ENCODE results near the gene NDUFS4.

Gene NDUFS4

DNA sequence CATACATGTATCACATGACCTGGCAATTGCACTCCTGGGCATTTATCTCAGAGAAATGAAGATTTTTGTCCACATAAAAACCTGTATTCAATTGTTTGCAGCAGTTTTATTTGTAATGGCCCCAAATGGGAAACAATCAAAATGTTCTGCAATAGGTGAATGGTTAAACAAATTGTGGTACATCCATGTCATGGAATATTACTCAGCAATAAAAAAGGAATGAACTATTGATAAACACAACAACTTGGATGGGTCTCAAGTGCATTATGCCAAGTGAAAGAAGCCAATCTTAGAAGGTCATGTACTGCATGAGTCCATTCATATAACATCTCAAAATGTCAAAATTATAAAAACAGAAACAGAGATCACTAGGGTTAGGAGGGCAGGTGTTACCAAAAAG, 1.5 kb upstream of the NDUFS4 start:
- no peak for TF ChIP-seq GATA2 (IDR thresholded peaks at IDR 0.05; ENCODE audit: low read depth, low read length)
- no peak for TF ChIP-seq GATA3 (IDR thresholded peaks at IDR 0.05; ENCODE audit: low read depth, low read length)

GRCh38 chr5:53560028-53560427, 411 bp upstream of the NDUFS4 start:
- TF ChIP-seq GATA3 (IDR thresholded peaks at IDR 0.05; ENCODE audit: low read depth, low read length) (no peak), GATA2 (IDR thresholded peaks at IDR 0.05; ENCODE audit: low read depth, low read length) (no peak)

- TF ChIP-seq GATA3 (IDR thresholded peaks at IDR 0.05; ENCODE audit: low read depth, low read length) (no peak), GATA2 (IDR thresholded peaks at IDR 0.05; ENCODE audit: low read depth, low read length) (no peak)
Observed at GRCh38 chr5:53568401-53568800, 8.0 kb downstream of the NDUFS4 start.

GRCh38 chr5:53568871-53569270, 8.4 kb downstream of the NDUFS4 start:
- TF ChIP-seq GATA2 (IDR thresholded peaks at IDR 0.05; ENCODE audit: low read depth, low read length) (no peak), GATA3 (IDR thresholded peaks at IDR 0.05; ENCODE audit: low read depth, low read length) (no peak)

DNA sequence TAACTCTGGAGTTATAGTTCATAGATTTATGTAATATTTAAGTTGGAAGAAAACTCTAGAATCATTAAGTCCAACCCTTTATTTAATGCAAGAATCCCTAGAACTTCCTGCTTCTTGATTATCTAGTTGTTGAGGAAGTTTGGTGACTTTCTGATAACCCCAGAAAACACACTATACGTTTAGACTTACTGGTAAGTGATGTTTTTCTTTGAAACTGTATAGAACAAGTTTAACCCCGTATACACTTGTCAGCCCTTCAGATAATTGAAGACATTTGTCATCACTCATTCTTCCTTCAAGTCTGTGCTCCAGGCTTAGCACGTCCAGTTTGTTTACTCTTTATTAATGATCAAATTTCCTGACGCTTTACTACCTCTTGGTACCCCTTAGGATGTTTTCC, 9.0 kb downstream of the NDUFS4 start:
- TF ChIP-seq GATA2 (IDR thresholded peaks at IDR 0.05; ENCODE audit: low read depth, low read length) (no peak), GATA3 (IDR thresholded peaks at IDR 0.05; ENCODE audit: low read depth, low read length) (no peak)

DNA sequence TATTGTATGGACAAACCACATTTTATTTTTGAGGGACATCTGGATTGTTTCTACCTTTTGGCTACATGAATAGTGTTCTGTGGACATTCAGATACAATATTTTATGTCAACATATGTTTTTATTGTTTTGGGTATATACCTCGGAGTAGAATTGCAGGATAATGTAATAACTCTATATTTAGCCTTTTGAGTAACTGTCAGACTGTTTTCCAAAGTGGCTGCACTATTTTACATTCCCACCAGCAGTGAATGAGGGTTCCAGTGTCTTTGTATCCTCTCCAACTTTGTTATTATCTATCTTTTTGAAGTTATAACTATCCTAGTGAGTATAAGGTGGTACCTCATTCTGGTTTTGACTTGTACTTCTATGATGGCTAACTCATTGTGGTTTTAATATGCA, 11.0 kb downstream of the NDUFS4 start:
- TF ChIP-seq GATA2 (IDR thresholded peaks at IDR 0.05; ENCODE audit: low read depth, low read length) (no peak), GATA3 (IDR thresholded peaks at IDR 0.05; ENCODE audit: low read depth, low read length) (no peak)

DNA sequence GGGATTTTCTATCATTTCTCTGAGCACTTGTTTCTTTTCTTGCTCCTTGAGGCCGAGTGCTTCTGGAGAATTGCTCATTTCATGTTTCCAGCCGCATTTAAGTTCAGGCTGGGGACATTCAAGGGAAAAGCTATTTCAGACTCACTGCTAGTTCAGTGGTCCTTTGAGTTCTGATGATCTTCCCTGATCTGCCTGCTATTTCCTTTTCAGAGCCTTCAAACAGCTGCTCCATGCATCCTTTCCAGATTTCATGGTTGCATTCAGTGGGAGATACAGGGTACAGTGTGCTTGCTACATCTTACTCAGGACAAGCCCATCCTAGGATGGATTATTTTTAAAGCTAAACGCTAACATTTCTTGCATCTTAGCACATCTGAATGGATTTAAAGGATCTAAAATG, 14.7 kb downstream of the NDUFS4 start:
- no peak for TF ChIP-seq GATA3 (IDR thresholded peaks at IDR 0.05; ENCODE audit: low read depth, low read length)
- TF ChIP-seq GATA2 (IDR thresholded peaks at IDR 0.05; ENCODE audit: low read depth, low read length): no peak

DNA sequence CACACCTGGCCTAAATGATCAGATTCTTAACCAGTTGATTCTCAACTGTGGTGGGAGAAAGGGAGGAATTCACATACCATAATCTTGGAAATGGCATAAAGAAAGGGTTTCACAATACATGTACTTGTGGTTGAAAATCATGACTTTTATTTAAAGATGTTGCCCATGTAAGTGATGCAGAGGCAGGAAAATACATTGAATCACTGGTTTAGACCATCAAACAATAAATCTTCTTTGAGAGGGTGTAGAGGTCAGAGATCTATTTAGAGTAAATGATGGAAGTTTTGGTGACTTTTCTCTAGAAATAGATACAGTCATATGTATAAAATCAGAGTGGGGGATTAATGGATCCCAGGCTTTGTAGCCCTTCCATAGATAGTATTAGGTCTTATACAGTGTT, 15.4 kb downstream of the NDUFS4 start:
- TF ChIP-seq GATA2 (IDR thresholded peaks at IDR 0.05; ENCODE audit: low read depth, low read length) (no peak), GATA3 (IDR thresholded peaks at IDR 0.05; ENCODE audit: low read depth, low read length) (no peak)

DNA sequence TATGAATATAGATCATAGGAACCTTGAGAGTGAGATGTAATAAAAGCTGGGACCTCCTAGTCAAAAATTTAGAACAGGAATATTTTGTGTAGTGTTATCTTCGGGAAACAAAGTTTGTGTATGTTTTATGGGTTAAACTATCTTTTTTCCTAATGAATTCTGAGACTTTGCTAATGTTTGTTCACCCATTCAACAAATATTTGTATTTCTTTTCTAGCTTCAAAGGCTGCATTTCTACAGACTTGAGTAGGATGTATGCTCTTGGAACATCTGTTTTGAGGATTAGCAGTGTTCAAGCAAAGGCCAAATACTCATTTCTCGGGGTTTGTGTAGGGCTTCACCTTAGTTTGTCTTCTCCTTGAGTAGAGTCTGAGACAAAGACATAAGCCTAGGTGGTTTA, 16.2 kb downstream of the NDUFS4 start:
- no peak for TF ChIP-seq GATA2 (IDR thresholded peaks at IDR 0.05; ENCODE audit: low read depth, low read length)
- TF ChIP-seq GATA3 (IDR thresholded peaks at IDR 0.05; ENCODE audit: low read depth, low read length): no peak

- TF ChIP-seq GATA3 (IDR thresholded peaks at IDR 0.05; ENCODE audit: low read depth, low read length): no peak
- no peak for TF ChIP-seq GATA2 (IDR thresholded peaks at IDR 0.05; ENCODE audit: low read depth, low read length)
Observed at GRCh38 chr5:53578854-53579253, 18.4 kb downstream of the NDUFS4 start.

DNA sequence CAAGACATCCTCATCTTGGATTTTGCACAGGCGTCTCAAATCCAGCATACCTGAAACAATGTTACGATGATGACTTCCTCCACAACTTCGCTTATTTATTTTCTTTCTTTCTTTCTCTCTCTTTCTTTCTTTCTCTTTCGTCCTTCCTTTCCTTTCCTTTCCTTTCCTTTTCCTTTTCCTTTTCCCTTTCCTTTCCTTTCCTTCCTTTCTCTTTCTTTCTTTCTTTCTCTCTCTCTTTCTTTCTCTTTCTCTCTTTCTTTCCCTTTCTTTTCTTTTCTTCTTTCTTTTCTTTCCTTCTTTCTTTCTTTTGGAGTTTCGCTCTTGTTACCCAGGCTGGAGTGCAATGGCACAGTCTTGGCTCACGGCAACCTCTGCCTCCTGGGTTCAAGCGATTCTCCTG, 20.1 kb downstream of the NDUFS4 start:
- TF ChIP-seq GATA2 (IDR thresholded peaks at IDR 0.05; ENCODE audit: low read depth, low read length): no peak
- TF ChIP-seq GATA3 (IDR thresholded peaks at IDR 0.05; ENCODE audit: low read depth, low read length): no peak

GRCh38 chr5:53582225-53582624, 21.8 kb downstream of the NDUFS4 start:
- TF ChIP-seq GATA3 (IDR thresholded peaks at IDR 0.05; ENCODE audit: low read depth, low read length) (no peak), GATA2 (IDR thresholded peaks at IDR 0.05; ENCODE audit: low read depth, low read length) (no peak)

GRCh38 chr5:53590759-53591158, 30.3 kb downstream of the NDUFS4 start:
- TF ChIP-seq GATA2 (IDR thresholded peaks at IDR 0.05; ENCODE audit: low read depth, low read length): no peak
- TF ChIP-seq GATA3 (IDR thresholded peaks at IDR 0.05; ENCODE audit: low read depth, low read length): no peak

DNA sequence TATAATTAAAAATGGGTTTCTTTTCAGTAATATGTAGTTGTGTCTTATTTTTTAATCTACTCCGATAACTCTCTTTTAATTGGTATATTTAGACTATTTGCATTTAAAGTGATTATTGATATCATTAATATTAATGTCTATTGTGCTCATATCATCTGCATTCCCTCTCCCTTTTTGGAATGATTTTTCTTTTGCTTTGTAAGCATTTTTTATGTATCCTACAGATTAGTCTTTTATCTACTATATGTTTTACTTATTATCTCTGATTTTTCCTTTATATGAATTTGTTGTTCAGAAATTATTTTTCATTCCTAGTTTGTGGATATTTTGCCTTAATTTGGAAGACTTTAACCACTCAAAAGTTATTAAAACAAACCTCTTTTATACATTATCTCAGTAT, 34.0 kb downstream of the NDUFS4 start:
- TF ChIP-seq GATA3 (IDR thresholded peaks at IDR 0.05; ENCODE audit: low read depth, low read length): no peak

DNA sequence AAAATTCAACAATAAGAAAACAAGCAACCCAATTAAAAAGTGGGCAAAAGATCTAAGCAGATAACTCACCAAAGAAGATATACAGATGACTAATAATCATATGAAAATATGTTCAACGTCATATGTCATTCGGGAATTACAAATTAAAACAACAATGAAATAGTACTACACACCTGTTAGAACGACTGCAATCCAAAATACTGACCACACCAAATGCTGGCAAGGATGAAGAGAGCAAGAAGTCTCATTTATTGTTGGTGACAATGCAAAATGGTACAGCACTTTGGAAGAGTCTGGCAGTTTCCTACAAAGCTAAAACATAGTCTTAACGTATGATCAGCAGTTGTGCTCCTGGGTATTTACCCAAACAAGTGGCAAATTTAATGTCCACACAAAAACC, 37.5 kb downstream of the NDUFS4 start:
- no peak for TF ChIP-seq GATA2 (IDR thresholded peaks at IDR 0.05; ENCODE audit: low read depth, low read length)
- TF ChIP-seq GATA3 (IDR thresholded peaks at IDR 0.05; ENCODE audit: low read depth, low read length): no peak

DNA sequence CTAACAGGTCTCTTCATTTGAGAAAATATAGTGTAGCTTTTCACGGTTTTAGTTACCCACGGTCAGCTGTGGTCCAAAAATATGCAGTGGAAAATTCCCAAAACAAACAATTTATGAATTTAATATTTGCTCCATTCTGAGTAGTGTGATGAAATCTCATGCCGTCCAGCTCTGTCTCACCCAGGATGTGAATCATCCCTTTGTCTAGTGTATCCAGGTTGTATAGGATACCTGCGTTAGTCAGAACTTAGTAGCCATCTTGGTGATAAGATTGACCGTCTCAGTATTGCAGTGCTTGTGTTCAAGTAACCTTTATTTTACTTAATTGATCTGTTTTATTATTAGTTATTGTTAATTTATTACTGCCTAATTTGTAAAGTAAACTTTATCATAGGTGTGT, 41.1 kb downstream of the NDUFS4 start:
- no peak for TF ChIP-seq GATA3 (IDR thresholded peaks at IDR 0.05; ENCODE audit: low read depth, low read length)
- TF ChIP-seq GATA2 (IDR thresholded peaks at IDR 0.05; ENCODE audit: low read depth, low read length): no peak
